NOMO-1 treated with DMSO at 0.1 percent for 48 hours (cell line): ENCODE results near the gene ANKRD40CL.
A peak's percentile ranks its signal among the peaks of the same experiment; 100 is the strongest.

Experiments
- DNase-seq: peaks from one replicate; lab custom pipeline; 2025; ENCODE audit not compliant: unreplicated experiment; lab: John Stamatoyannopoulos, UW

The ANKRD40CL gene

GRCh38 chr17:50719144-50719923 lies 48.0 kb downstream of the ANKRD40CL start, which contains the start of gene LUC7L3:
LUC7L3 (plus strand) TSS chr17:50719603; CDS start chr17:50719733, 130 bp downstream.
- DNase-seq: peak; percentile 88

- DNase-seq: no peak
These were observed 51.8 kb downstream of the ANKRD40CL start for GRCh38 chr17:50715471-50715870.

GRCh38 chr17:50712641-50713040 lies 54.7 kb downstream of the ANKRD40CL start:
- DNase-seq: peak; percentile 1
